ENCODE data around the gene CEP41. TPM values are rescaled to one million over a fixed set of nuclear protein-coding genes. Genes with fewer than 3 reads are reported as not detected.

The CEP41 gene
- total and polyA plus RNA-seq, 8 donors, result 12.4 to 34.2 (median 28.6) TPM

- Histone ChIP-seq H3K27me3 (no peaks in the 10 kb centered on the region), H3K4me1 (peaks cover 0 to 10% of the 10 kb centered on the region in 2 donors), H3K36me3 (peaks cover 0 to 3% of the 10 kb centered on the region in 2 donors), H3K9me3 (no peaks in the 10 kb centered on the region), H3K4me3 (no peak overlapping the region), H3K27ac (no peak overlapping the region)
- DNase-seq (no peak), ATAC-seq (no peak)
- no peak for TF ChIP-seq CTCF (IDR thresholded peaks at IDR 0.05)
- intact Hi-C loops (cut with DNase I), result no loop called here
Measured at GRCh38 chr7:130397758-130398073, 43.1 kb downstream of the CEP41 start.

- peak overlapping the region in 1 of 2 donors; percentile 54 for H3K27ac ChIP-seq
- no peak for TF ChIP-seq CTCF (IDR thresholded peaks at IDR 0.05)
- no peaks in the 10 kb centered on the region for H3K9me3 ChIP-seq
- H3K36me3 ChIP-seq, result no peaks in the 10 kb centered on the region
- DNase-seq, result peak in 2 of 4 donors; percentile 67 to 74
- H3K4me3 ChIP-seq, result no peak overlapping the region
- no peaks in the 10 kb centered on the region for H3K27me3 ChIP-seq
- intact Hi-C loops (cut with DNase I), result no loop called here
- peaks cover 0 to 10% of the 10 kb centered on the region in 2 donors for H3K4me1 ChIP-seq
- no peak for ATAC-seq
Measured at GRCh38 chr7:130397051-130397757, 43.6 kb downstream of the CEP41 start.

GRCh38 chr7:130396109-130396508, 44.7 kb downstream of the CEP41 start:
- H3K9me3 ChIP-seq, result no peaks in the 10 kb centered on the region
- no peak overlapping the region for H3K4me3 ChIP-seq
- no peak for ATAC-seq
- no peaks in the 10 kb centered on the region for H3K27me3 ChIP-seq
- peak overlapping the region in 1 of 2 donors; percentile 54 for H3K27ac ChIP-seq
- H3K4me1 ChIP-seq, result peaks cover 0 to 10% of the 10 kb centered on the region in 2 donors
- TF ChIP-seq CTCF (IDR thresholded peaks at IDR 0.05), result no peak
- intact Hi-C loops (cut with DNase I), result no loop called here
- H3K36me3 ChIP-seq, result no peaks in the 10 kb centered on the region
- no peak for DNase-seq

- H3K4me3 ChIP-seq, result no peak overlapping the region
- no peaks in the 10 kb centered on the region for H3K9me3 ChIP-seq
- peaks cover 0 to 10% of the 10 kb centered on the region in 2 donors for H3K4me1 ChIP-seq
- no peaks in the 10 kb centered on the region for H3K36me3 ChIP-seq
- TF ChIP-seq CTCF (IDR thresholded peaks at IDR 0.05), result no peak
- no peaks in the 10 kb centered on the region for H3K27me3 ChIP-seq
- ATAC-seq, result no peak
- DNase-seq, result no peak
- intact Hi-C loops (cut with DNase I), result no loop called here
- peak overlapping the region in 1 of 2 donors; percentile 54 for H3K27ac ChIP-seq
Measured at GRCh38 chr7:130395421-130395820, 45.4 kb downstream of the CEP41 start.

GRCh38 chr7:130394421-130395195, 46.2 kb downstream of the CEP41 start:
- Histone ChIP-seq H3K27ac (no peak overlapping the region), H3K36me3 (no peaks in the 10 kb centered on the region), H3K4me3 (no peak overlapping the region), H3K27me3 (no peaks in the 10 kb centered on the region), H3K9me3 (no peaks in the 10 kb centered on the region), H3K4me1 (peaks cover 0 to 10% of the 10 kb centered on the region in 2 donors)
- ATAC-seq (no peak), DNase-seq (no peak)
- intact Hi-C loops (cut with DNase I), result no loop called here
- TF ChIP-seq CTCF (IDR thresholded peaks at IDR 0.05), result no peak

Measured in left lung (tissue), 10 donors.